T-helper 22 cell (primary cell): Measurements from ENCODE around the gene CSE1L.
"Not testable (repeated sequence)": the region's sequence is repeated elsewhere in the genome, so short reads cannot be mapped to it uniquely, and the experiment has no call there.

Source experiments
- DNase-seq: peaks from one replicate; pipeline ENCODE4 v3.0.0-alpha.2; 2020; ENCODE audit warnings: low read depth

CSE1L gene

DNA sequence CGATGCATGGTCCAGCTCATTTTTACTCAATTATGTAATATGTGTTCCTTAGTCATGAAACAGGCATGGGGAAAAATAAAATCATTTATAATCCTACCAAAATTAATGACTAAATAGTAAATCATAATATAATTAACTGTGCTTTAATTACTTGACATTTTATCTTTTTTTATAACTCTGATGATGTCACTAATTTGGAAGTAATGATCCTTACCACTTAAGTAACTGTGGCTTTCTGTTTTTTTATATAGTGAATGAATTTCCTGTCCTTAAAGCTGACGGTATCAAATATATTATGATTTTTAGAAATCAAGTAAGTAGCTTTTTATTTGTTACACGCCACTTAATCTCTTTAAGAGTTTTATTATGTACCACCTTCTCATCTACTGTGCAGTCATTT lies 32.2 kb downstream of the CSE1L start:
- DNase-seq = no peak

DNA sequence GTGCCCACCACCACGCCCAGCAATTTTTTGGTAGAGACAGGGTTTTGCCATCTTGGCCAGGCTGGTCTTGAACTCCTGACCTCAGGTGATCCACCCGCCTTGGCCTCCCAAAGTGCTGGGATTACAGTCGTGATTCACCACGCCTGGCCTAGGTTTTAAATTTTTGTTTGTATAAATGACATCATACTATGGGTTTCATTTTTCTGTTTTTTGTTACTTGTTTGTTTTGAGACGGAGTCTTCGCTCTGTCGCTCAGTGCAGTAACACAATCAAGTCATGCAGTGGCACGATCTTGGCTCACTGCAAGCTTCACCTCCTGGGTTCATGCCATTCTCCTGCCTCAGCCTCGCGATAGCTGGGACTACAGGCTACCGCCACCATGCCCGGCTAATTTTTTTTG lies 36.2 kb downstream of the CSE1L start:
- DNase-seq = not testable (repeated sequence)

DNA sequence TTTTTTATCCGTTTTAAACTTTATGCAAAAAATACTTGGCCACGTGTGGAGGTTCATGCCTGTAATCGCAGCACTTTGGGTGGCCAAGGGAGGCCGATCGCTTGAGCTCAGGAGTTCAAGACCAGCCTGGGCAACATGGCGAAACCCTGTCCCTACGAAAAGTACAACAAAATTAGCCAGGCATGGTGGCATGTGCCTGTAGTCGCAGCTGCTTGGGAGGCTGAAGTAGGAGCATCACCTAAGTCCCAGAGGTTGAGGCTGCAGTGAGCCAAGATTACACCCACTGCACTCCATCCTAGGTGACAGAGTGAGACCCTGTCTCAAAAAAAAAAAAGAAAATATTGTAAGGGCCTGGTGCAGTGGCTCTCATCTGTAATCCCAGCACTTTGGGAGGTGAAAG lies 45.0 kb downstream of the CSE1L start:
- no peak for DNase-seq

DNA sequence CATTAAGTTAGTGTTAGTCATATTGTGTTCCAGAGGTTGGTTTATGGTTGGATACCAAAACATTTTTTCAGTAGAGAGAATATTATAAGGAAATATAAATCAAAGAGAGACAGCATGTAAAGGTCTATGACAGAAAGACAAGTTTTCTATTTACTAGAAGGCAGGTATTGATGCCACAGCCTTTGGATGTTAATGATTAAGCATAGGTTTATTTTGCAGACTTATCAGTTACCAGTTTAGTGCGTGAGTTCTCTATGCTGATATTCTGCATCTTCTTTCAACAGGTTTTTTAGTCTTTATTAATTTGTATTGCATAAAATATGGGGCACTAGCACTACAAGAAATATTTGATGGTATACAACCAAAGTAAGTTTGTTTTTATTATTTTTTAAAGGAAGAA lies 45.6 kb downstream of the CSE1L start:
- no peak for DNase-seq

DNA sequence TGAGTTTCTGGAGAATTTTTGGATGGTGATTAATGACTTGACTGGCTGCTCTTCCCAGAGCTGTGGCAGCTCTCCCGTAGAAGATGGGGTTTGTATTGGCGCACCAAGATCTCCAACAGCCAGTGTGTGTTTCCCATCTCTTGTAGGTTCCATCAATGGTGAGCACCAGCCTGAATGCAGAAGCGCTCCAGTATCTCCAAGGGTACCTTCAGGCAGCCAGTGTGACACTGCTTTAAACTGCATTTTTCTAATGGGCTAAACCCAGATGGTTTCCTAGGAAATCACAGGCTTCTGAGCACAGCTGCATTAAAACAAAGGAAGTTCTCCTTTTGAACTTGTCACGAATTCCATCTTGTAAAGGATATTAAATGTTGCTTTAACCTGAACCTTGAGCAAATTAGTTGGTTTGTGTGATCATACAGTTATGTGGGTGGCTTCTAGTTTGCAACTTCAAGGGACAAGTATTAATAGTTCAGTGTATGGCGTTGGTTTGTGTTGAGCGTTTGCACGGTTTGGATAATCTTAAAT lies 50.2 kb downstream of the CSE1L start:
- no peak for DNase-seq

DNA sequence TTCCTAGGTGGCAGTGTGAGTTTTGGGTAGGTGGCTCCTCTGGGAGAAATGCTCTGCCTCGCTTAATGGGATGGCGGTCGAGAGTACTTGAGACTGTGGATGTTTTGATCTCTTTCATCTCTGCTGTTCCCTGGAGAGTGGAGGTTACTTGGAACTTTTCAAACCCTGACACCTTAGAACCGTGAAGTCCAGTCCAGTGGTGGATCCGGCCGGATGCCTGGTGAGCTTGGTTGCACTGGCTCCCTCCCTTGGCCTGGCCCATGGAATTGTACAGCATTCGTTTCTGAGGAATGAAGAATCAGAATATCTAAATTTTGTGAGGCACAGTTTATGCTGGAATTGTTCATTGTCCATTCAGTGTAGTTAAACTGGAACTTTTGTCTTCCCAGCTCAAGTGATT lies 51.0 kb downstream of the CSE1L start:
- no peak for DNase-seq

DNA sequence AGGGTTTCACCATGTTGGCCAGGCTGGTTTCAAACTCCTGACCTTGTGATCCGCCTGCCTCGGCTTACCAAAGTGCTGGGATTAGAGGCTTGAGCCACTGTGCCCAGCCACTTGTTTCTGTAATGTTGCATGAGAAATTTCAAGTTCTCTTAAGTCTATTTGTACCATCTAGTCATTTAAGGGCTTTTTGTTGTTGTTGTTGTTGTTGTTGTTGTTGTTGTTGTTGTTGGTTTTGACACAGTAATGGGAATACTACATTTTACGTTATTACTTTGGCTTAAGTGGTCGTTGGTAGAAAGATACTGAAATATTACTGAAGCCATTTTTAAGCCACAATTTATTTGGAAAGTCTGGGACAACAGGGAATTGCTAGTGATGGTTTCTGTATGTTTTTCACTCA lies 52.0 kb downstream of the CSE1L start:
- DNase-seq = no peak

DNA sequence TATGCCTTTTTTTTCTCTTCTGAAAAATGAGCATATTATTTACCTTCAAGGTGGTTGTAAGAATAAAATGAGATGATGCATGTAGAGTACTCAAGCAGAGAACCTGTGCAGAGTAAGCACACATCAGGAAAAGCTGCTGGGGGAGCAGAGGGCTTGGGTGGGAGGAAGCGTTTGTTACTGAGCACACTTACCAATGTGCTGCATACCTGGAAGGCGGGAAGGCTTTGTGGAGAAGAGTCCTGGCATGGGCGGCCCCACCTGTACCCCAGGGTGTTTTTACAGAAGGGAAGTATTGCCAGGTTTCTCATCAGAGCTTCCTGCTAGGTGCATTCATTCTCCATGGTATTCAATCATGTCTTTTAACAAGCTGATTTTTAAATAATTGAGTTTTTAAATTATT lies 52.9 kb downstream of the CSE1L start:
- no peak for DNase-seq

DNA sequence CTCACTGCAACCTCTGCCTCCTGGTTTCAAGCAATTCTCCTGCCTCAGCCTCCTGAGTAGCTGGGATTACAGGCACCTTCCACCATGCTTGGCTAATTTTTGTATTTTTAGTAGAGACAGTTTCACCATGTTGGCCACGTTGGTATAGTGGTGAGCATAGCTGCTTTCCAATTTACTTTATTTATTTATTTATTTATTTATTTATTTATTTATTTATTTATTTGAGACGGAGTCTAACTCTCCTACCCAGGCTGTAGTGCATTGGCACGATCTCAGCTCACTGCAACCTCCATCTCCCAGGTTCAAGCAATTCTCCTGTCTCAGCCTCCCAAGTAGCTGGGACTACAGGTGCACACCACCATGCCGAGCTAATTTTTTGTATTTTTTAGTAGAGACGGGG lies 54.2 kb downstream of the CSE1L start:
- not testable (repeated sequence) for DNase-seq

DNA sequence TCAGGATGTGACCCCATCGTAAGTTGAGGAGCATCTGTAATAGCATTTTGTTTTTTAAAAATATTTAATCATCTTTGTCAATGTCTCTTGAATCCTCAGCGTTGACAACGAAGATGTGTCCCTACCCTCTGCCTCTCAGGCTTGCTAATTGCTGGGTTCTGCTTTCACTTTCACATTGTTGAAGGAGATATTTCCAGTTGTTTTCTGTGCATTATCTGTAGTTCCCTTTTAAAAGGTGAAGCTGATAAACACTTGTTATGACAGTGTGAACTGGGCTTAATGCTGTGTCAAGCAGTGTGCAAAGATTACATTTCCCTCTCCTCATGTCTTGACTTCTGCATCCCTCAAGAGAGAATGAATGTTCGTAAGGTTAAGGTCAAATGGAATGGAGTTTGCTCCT lies 54.9 kb downstream of the CSE1L start:
- DNase-seq = no peak

DNA sequence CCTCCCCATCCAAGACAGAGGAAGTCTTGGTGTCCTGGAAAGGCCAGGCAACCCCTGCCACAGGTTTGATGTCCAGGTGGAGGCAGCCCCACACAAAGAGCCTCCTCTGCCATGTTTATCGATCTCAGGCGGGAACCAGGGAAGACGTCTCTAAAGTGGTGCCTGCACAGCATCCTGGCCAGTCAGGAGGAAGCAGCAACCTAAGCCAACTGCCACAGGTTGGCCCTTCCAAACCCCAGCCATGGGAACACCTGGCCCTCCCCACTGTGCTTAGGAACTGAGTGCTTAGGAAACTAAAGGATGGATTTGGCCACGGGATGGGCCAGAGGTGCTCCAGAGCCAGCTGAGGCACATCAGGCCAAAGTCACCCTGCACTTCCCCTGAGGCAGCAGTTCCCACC lies 56.9 kb downstream of the CSE1L start:
- no peak for DNase-seq

DNA sequence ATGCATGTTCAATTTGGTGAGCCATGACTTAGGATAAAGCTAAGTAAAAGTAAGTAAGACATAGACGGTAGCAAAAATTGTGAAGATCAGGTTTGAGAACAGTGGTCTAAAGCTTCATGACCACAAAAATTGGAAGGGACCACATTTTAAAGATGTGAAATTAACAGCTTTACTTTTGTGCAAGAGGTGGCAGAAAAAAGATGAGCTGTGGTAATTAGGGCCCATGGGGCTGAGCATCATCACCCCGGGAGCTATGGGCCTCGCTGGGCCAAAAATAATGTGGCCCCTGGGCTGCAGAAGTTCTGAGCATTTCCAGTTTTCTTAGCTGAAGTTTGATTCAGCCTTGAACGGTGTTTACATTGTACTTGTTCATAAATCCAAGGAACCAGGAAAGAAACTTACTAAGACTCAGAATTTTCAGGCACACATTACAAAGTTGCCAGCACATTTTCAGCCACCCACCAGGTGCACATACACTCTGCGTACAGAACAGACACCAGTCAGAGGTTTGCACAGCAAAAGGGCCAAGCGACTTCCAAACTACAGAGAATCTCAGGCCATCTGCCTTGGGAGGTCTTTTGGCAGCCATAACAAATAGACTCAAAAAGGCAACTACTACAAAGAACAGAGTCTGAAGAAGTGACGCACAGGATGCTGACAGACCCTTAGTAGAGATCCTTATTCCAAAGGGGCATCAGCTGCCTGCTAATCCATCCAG lies 57.7 kb downstream of the CSE1L start:
- no peak for DNase-seq

DNA sequence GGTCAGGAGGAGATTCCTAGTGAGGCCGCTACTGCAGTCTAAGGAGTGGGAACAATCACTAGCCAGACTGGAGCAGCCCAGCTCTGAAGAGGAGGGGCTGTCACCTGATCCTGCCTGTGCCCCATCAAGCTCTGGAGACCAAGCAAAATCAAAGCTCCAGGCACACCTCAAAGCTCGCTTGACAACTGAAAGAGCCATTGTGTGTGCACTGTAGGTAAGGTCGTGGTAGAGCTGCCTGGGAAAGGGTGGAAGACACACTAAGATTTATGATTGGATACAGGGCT lies 58.2 kb downstream of the CSE1L start:
- DNase-seq = no peak

DNA sequence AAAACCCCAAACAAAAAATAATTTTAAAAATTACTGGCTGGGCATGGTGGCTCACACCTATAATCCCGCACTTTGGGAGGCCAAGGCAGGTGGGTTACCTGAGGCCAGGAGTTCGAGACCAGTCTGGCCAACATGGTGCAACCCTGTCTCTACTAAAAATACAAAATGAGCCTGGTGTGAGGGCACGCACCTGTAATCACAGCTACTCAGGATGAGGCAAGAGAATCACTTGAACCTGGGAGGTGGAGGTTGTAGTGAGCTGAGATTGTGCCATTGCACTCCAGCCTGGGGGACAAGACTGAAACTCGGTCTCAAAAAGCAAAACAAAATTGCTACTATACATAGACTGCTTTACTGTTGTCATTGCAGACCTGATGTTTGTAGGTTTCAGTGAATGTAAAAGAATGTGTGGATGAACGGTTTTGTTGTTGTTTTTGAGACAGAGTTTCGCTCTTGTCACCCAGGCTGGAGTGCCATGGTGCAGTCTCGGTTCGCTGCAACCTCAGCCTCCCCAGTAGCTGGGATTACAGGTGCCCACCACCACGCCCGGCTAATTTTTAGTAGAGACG lies 59.0 kb downstream of the CSE1L start:
- not testable (repeated sequence) for DNase-seq

DNA sequence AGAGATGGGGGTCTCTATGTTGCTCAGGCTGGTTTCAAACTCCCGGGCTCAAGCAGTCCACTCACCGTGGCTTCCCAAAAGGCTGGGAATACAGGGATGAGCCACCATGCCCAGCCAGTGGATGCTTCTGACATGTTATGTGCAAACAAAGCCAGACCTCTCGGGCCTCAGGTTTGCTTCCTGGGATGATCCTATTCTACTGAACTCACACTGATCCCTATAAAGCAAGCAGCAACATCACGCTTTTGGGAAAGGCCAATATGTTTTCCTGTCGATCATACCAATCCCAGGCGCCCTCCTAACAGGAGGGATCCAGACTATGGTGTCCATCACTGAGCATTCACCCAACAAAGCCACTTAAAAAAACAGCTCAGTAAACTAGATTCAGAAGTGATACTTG lies 60.2 kb downstream of the CSE1L start:
- no peak for DNase-seq

DNA sequence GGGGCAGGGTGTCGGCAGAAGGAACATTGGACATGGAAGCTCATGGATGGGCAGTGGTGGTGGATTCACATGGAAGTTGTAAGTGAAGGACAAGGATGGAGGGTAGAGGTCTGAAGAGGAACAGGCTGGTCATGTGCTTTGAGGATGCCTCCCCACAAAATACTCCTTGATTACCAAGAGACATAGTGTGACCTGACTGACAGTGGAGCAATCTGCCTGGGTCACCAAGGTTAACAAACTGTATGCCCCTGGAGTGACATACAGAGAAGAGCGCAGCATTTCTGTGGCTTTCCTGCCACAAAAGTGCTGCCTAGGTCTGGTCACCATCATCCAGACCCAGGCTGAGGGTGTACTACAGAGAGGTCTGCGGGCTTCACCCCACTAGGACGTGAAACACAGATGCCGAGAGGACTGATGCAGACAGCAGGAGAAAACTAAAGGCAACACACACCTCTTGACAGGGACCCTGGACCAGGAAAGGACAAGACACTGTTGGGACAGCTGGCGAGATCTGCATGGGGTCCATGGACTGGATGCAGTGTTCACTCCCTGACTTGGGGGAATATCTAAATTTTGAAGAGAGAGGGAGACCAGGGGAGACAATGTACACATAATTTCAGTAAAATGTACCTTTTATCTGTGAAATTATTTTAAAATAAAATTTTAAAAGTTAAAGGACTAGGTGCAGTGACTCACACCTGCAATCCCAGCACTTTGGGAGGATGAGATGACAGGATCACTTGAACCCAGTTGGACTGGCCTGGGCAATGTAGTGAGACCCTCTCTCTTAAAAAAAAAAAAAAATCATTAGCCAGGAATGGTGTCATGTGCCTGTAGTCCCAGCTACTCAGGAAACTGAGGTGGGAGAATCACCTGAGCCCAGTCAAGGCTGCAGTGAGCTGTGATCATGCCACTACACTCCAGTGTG lies 64.9 kb downstream of the CSE1L start:
- DNase-seq = no peak

DNA sequence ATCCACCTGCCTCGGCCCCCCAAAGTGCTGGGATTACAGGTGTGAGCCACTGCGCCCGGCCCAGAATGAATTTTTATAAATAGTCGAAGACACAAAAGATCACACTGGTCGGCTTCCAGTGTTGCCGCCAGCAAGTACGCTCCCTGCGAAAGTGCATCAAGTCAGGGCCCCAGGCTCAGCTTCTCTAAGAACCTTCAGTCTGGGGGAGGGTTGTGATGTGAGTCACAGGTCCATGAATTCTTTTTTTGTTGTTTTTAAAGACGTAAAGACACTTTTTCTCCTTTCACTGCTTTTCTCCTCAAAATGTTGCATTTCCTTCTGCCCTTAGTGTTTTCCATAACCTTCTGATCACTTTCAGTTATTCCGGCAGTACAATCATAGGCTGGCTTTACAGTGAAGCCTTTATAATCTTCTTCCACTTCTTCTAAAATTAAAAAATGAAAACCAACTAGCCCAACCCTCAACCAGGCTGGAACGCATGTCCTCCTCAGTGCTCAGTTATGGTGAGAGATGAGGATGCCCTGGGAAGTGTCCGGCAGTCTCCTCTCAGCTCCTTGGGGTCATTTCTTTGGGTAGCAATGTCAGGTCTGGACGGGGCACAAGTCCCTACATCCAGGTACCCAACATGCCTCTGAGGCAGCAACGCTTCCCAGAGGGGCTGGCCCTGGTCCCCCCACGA lies 66.6 kb downstream of the CSE1L start:
- no peak for DNase-seq

DNA sequence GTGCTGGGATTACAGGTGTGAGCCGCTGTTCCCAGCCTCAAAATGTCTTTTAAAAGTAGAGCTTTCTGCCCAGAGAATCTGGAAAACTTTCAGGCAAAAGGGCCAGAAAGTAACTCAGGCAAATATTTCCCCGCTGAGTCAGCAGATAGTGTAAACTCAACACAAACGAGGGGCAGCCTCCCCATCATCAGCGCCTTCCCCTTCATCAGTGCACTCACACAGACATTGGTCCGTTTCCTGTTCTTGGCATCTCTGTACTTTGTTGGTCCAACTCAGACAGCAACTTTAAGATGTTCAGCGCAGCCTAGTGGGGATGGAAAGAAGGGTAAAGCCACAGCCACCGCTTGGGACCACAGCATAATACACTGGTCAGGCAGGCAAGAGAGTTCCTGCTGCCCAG lies 69.5 kb downstream of the CSE1L start:
- DNase-seq = no peak

DNA sequence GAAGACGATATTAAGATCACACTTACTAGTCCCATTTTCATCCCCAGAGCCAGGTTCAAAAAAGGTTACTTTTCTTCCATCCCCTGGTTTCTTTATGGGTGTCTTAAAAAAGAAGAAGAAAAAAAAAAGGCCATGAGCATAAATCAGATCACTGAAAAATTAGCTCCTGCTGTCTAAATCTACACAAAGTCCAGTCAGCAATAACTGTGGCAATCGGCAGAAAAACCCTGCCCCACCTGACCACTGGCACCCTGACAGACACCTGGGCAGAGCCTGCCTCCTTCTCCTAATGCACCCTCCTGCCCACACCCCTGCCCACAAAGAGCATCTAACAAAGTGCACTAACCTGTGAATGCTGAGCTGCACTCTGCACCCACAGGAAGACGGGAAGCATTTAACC lies 72.2 kb downstream of the CSE1L start:
- DNase-seq = no peak

DNA sequence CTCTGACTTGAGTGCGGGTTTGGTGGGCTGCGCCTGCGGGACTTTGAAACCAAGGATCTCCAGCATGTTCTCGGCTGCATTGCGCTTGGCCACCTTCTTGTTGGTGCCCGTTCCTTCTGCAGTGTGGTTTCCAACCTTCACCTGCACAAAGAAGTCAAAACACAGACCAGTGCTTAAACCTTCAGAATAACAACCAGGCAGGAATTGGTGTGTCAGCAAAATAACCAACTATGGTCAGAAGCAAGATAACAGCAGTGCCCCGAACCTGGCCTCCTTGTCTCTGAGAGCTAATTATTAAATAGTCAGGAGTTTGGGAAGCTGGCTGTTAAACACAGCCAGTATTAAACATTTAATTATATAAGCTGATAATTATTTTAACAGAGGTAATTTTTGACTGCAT lies 73.9 kb downstream of the CSE1L start:
- no peak for DNase-seq

DNA sequence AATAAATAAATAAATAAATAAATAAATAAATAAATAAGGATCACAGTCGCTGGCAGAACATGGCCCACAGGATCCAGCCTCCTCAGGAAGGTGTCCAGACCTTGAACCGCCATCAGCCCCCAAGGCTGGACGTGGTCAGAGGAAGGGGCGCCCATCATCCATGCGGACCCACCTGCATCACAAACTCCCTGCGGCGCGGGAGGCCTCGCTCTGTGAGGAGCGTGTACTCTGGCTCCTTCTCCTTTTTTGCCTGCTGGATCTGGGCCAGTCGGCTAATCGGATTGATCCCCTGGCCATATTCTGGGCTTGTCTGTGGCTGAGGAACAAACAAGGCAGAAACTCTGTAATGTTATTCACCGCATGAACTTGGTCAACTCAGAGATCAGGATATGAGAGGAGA lies 76.8 kb downstream of the CSE1L start:
- no peak for DNase-seq

DNA sequence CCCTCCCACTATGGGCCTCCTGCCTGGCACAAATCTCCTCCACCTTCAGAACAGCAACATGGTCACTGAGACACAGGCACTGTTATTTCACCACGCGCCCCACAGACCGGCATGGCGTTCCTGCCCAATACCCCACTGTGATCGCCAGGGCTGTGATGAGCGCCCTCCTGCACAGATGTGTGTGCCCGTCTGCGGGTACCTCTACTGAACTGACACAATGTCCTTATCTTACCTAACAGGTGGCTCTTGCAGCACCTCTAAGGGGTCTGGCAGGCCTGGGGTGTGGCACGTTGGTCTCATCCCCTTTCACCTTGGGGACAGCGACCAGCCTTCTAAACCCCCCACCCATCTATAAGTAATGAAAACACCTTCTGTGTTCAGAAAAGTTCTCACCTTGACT lies 77.9 kb downstream of the CSE1L start:
- no peak for DNase-seq
